Amniotic epithelial cell (primary cell): Measurements from ENCODE around the gene RAD9B.
A peak's percentile ranks its signal among the peaks of the same experiment; 100 is the strongest.
"Not testable (repeated sequence)": the region's sequence is repeated elsewhere in the genome, so short reads cannot be mapped to it uniquely, and the experiment has no call there.

Experiments
- DNase-seq: peaks from one replicate; pipeline ENCODE4 v3.0.0-alpha.2; 2010; ENCODE audit warnings: low read depth

RAD9B gene

GRCh38 chr12:110501752-110502738 is at the start of gene RAD9B, which contains the start of gene VPS29:
Gene RAD9B, plus strand, starts transcription at chr12:110502331. Its CDS starts 7 bp downstream, at chr12:110502338.
Gene VPS29, minus strand, starts transcription at chr12:110502111. Its CDS starts 60 bp downstream, at chr12:110502051.
- DNase-seq: peak; percentile 98

DNA sequence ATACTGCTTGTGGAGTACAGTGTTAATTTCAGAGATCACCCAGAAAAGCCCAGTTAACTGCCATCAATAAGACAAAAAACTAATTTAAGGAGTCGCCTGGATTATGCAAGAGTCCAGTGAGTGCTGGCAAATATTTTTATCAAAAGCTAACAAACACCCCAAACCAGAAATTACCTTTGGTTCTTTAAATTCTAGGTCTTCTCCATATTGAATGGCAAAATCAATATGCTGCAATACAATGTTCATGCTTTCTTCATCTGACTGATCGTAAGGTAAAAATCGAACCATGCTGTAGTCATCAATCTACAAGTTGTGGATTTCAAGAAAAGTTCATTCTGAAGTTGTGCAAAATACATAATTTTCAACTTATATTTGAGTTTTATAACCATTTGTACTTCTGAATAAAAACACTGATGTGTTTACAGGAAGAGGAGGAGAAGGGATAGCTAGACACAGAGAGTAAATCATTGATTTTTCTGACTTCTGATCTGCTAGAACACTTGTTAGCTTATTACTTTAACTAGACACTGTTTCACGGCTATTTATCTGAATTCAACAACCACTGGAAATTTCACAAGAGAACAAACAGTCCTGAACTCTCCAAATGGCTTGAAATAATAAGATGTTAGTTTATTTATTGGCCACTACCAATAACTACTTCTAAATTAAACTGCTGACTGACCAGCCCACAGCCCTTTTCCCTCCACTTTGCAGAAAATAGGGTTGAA is 48.4 kb upstream of the RAD9B start:
- no peak for DNase-seq

- no peak for DNase-seq
Observed at GRCh38 chr12:110458756-110459155, 43.4 kb upstream of the RAD9B start.

DNA sequence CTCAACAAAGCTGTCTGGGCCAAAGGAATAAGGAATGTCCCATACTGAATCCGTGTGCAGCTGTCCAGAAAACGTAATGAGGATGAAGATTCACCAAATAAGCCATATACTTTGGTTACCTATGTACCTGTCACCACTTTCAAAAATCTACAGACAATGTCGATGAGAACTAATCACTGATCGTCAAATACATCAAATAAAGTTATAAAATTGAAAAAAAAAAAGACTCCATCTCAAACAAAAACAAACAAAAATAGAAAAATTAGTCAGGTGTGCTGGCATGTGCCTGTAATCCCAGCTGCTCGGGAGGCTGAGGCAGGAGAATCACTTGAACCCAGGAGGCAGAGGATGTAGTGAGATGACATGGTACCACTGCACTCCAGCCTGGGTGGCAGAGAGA is 40.9 kb upstream of the RAD9B start:
- not testable (repeated sequence) for DNase-seq

DNA sequence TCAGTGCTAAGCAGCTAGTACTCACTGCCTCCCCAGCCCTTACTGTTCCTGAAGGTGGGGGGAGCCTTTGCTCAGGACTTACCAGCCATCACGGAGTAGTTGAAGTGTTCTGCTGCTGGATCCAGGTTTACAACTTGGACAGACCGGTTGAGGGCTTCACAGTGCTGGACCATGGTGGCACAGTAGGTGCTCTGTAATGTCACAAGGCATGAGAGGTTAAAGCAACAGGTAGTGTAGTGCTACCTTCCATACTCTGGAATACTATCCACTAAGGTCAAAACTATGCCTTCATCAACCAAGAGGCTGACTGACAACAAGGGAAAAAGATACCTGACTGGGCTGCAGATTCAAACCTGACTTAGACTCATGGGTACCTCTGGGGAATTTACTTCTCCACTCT is 37.1 kb upstream of the RAD9B start:
- DNase-seq: no peak

- not testable (repeated sequence) for DNase-seq
Observed at GRCh38 chr12:110465765-110466164, 36.4 kb upstream of the RAD9B start.

- no peak for DNase-seq
Observed at GRCh38 chr12:110466791-110467190, 35.3 kb upstream of the RAD9B start.

DNA sequence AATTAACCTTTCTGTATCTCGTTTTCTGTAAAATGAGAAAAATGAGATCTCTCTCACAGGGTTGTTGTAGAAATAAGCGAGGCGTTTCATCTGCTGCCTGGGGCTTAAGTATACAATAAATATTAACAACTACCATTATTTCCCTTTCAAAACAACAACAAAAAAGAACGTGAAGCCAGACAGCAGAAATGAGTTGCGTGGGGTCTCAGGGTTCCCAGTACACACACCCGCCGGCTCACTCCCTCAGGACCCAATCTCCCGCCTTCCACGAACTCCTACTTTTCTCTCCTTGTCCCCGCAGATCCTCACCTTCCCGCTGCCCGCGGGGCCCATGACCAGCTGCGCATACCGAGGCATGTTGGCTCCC is 34.3 kb upstream of the RAD9B start:
- DNase-seq: no peak

GRCh38 chr12:110468214-110469048 is 33.7 kb upstream of the RAD9B start, which contains the start of the genes FAM216A and GPN3:
Gene FAM216A, plus strand, starts transcription at chr12:110468845. Its CDS starts 31 bp downstream, at chr12:110468876.
Gene GPN3, minus strand, starts transcription at chr12:110468257. Its CDS starts 54 bp downstream, at chr12:110468203.
- DNase-seq: peak; percentile 98

DNA sequence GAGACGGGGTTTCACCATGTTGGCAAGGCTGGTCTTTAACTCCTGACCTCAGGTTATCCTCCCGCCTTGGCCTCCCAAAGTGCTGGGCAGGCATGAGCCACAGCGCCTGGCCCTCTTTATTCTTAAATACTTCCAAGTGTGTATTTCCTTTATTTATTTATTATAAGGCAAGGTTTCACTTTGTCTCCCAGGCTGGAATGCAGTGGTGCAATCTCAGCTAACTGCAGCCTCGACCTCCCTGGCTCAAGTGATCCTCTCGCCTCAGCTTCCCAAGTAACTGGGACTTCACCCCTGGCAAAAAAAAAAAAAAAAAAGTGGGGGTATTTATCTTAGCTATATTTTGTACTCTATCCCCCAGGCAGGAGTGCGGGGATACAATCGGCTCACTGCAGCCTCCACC is 26.7 kb upstream of the RAD9B start:
- DNase-seq: no peak

DNA sequence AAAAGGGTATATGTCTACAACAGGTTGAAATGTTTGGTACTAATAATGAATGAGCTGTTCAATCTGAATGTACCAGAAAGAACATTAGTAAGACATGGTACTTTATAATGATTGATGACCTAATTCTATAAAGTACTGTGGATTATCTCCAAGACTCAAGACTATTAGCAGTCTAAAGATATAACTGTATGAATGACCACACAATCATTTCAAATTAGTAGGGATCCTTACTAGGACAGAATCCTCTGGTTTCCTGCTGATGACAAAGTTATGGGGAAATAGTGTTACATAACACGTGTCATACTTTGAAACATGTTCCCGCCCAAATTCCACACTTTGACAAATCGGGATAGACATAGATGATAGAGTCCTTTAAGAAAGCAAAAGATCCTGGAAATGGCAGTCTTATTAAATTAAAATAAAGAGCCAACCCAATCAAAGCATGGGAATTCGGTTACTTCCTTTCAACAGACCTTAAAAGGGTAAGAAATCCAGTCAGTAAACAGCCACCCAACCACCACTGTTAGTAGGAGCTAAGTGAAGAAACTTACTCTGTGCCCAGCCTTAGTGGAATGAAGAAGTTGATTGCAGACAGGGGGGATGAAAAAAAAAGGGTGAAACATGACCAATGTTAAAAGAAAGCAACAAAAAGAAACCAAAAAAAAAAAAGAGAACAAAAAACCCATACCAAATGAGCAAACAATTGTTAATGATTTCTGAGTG is 3.0 kb upstream of the RAD9B start:
- DNase-seq: peak; percentile 55

GRCh38 chr12:110501399-110501751 is 756 bp upstream of the RAD9B start:
- DNase-seq: peak; percentile 50

- DNase-seq: no peak
Observed at GRCh38 chr12:110503432-110503831, 1.3 kb downstream of the RAD9B start.

GRCh38 chr12:110505332-110505731 is 3.2 kb downstream of the RAD9B start:
- no peak for DNase-seq

GRCh38 chr12:110508071-110508586 is 6.0 kb downstream of the RAD9B start:
- DNase-seq: peak; percentile 8

GRCh38 chr12:110513842-110514241 is 11.7 kb downstream of the RAD9B start:
- DNase-seq: no peak

DNA sequence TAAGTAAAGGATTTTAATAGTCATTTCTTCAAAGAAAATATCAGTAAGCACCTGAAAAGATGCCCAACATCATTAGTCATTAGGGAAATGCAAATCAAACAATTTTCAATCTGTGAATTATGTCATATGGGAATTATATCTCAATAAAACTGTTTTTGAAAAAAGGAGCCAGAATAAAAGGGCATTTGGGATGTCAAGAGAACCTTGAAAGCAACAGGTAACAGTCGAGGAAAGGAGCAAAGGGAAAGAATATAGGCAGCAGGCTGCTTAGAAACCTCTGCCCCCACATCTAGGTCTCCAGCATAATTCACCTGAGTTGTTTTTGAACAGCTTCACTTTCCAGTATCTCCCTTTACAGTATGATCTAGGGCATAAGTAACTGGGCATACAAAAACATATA is 12.2 kb downstream of the RAD9B start:
- DNase-seq: no peak

GRCh38 chr12:110516995-110517394 is 14.9 kb downstream of the RAD9B start:
- DNase-seq: no peak

DNA sequence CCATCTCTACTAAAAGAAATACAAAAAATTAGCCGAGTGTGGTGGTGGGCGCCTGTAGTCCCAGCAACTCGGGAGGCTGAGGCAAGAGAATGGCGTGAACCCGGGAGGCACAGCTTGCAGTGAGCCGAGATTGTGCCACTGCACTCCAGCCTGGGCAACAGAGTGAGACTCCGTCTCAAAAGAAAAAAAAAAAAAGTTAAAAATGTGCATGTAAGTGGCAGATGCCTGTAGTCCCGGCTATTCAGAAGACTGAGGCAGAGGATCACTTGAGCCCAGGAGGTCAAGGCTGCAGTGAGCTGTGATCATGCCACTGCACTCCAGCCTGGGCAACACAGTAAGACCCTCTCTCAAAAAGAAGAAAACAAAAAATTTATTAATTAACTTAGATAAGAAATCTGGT is 15.9 kb downstream of the RAD9B start:
- not testable (repeated sequence) for DNase-seq

- not testable (repeated sequence) for DNase-seq
Observed at GRCh38 chr12:110520876-110521712, 19.0 kb downstream of the RAD9B start.
